ENCODE measurements around the gene PHF2. TPM values are rescaled to one million over a fixed set of nuclear protein-coding genes. Genes with fewer than 3 reads are reported as not detected.
A peak's percentile ranks its signal among the peaks of the same experiment; 100 is the strongest.

The PHF2 gene
- polyA plus RNA-seq (2011; rRNA removed) (8.5 and 8.8 TPM in 2 replicates), polyA minus RNA-seq (2011; rRNA and poly(A)+ RNA removed) (7.9 TPM in 2 replicates)

GRCh38 chr9:93576258-93577077 lies at the start of gene PHF2:
Gene PHF2, plus strand, starts transcription at chr9:93576584. Its CDS starts 190 bp downstream, at chr9:93576774.
- H3K4me3 ChIP-seq (ENCODE audit: low read depth, low read length): peak within 1 kb of the TSS; percentile 67
- DNase-seq (ENCODE audit: low read depth, low spot score): no peak
- TF ChIP-seq, protein P1, sequence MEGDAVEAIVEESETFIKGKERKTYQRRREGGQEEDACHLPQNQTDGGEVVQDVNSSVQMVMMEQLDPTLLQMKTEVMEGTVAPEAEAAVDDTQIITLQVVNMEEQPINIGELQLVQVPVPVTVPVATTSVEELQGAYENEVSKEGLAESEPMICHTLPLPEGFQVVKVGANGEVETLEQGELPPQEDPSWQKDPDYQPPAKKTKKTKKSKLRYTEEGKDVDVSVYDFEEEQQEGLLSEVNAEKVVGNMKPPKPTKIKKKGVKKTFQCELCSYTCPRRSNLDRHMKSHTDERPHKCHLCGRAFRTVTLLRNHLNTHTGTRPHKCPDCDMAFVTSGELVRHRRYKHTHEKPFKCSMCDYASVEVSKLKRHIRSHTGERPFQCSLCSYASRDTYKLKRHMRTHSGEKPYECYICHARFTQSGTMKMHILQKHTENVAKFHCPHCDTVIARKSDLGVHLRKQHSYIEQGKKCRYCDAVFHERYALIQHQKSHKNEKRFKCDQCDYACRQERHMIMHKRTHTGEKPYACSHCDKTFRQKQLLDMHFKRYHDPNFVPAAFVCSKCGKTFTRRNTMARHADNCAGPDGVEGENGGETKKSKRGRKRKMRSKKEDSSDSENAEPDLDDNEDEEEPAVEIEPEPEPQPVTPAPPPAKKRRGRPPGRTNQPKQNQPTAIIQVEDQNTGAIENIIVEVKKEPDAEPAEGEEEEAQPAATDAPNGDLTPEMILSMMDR (IDR thresholded peaks at IDR 0.05; ENCODE audit: low read depth, low read length): no peak
- POLR2A ChIA-PET: interaction anchor here (0.6 to 1.1 kb wide), 3 partner anchors 9 to 274 kb away, joined by 3 to 7 read pairs (median 4); no protein-coding TSS in a partner anchor
- CTCF ChIA-PET: interaction anchor here (2.1 kb wide), 1 partner anchor 10 kb away, joined by 22 read pairs; no protein-coding TSS in a partner anchor
- H3K9me3 ChIP-seq (ENCODE audit: control insufficient read depth, insufficient read depth, low read length): peaks cover 2% of the 10 kb centered on the region; the same call in 1 of the 2 replicates
- H3K27ac ChIP-seq (ENCODE audit: low read depth, low read length): peak within 1 kb of the TSS; percentile 47
- H3K27me3 ChIP-seq (ENCODE audit: control insufficient read depth, insufficient read depth, low read length): no peaks in the 10 kb centered on the region

DNA sequence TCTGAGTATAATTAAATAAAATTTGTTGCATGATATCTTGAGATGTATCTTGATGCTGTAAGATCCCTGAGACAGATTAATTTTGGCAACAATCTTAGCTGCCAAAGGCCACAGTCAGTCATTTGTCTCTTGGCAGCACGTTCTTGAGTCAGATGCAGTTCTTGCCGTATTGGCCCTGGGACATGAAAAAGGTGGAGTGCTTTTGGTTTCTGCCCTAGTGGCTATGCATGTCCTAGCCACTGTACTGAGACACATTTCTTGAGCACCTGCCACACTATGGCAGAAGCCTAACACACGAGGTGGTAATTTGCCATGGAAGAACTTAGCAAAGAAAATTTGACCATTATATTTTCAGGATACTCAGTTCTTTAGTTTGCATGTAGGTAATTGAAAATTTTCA lies 45.0 kb upstream of the PHF2 start:
- CTCF ChIA-PET: interaction anchor here (1.3 kb wide), 1 partner anchor 35 kb away, joined by 5 read pairs; no protein-coding TSS in a partner anchor
- H3K27me3 ChIP-seq (ENCODE audit: control insufficient read depth, insufficient read depth, low read length): no peaks in the 10 kb centered on the region
- TF ChIP-seq, protein P1 (IDR thresholded peaks at IDR 0.05; ENCODE audit: low read depth, low read length): no peak
- H3K4me3 ChIP-seq (ENCODE audit: low read depth, low read length): no peak overlapping the region
- POLR2A ChIA-PET: no interaction called here
- no peak for DNase-seq (ENCODE audit: low read depth, low spot score)
- H3K27ac ChIP-seq (ENCODE audit: low read depth, low read length): no peak overlapping the region
- no peaks in the 10 kb centered on the region for H3K9me3 ChIP-seq (ENCODE audit: control insufficient read depth, insufficient read depth, low read length)

- no peak for DNase-seq (ENCODE audit: low read depth, low spot score)
- Histone ChIP-seq H3K27ac (ENCODE audit: low read depth, low read length) (no peak overlapping the region), H3K27me3 (ENCODE audit: control insufficient read depth, insufficient read depth, low read length) (no peaks in the 10 kb centered on the region), H3K9me3 (ENCODE audit: control insufficient read depth, insufficient read depth, low read length) (no peaks in the 10 kb centered on the region), H3K4me3 (ENCODE audit: low read depth, low read length) (no peak overlapping the region)
- TF ChIP-seq, protein P1 (IDR thresholded peaks at IDR 0.05; ENCODE audit: low read depth, low read length): no peak
- POLR2A ChIA-PET: no interaction called here
- CTCF ChIA-PET: no interaction called here
Observed at GRCh38 chr9:93532141-93532540, 44.2 kb upstream of the PHF2 start.

GRCh38 chr9:93533863-93534262 lies 42.5 kb upstream of the PHF2 start:
- no peaks in the 10 kb centered on the region for H3K9me3 ChIP-seq (ENCODE audit: control insufficient read depth, insufficient read depth, low read length)
- CTCF ChIA-PET: interaction anchor here (1.4 to 1.6 kb wide), 2 partner anchors 33 to 425 kb away, joined by 3 to 6 read pairs; no protein-coding TSS in a partner anchor
- H3K27ac ChIP-seq (ENCODE audit: low read depth, low read length): no peak overlapping the region
- no peaks in the 10 kb centered on the region for H3K27me3 ChIP-seq (ENCODE audit: control insufficient read depth, insufficient read depth, low read length)
- H3K4me3 ChIP-seq (ENCODE audit: low read depth, low read length): no peak overlapping the region
- POLR2A ChIA-PET: no interaction called here
- TF ChIP-seq, protein P1 (IDR thresholded peaks at IDR 0.05; ENCODE audit: low read depth, low read length): no peak
- DNase-seq (ENCODE audit: low read depth, low spot score): no peak

GRCh38 chr9:93536167-93536566 lies 40.2 kb upstream of the PHF2 start:
- no peak for DNase-seq (ENCODE audit: low read depth, low spot score)
- CTCF ChIA-PET: interaction anchor here (1.5 kb wide), 1 partner anchor 30 kb away, joined by 11 read pairs; no protein-coding TSS in a partner anchor
- Histone ChIP-seq H3K4me3 (ENCODE audit: low read depth, low read length) (no peak overlapping the region), H3K27ac (ENCODE audit: low read depth, low read length) (no peak overlapping the region), H3K9me3 (ENCODE audit: control insufficient read depth, insufficient read depth, low read length) (no peaks in the 10 kb centered on the region), H3K27me3 (ENCODE audit: control insufficient read depth, insufficient read depth, low read length) (no peaks in the 10 kb centered on the region)
- POLR2A ChIA-PET: no interaction called here
- TF ChIP-seq, protein P1 (IDR thresholded peaks at IDR 0.05; ENCODE audit: low read depth, low read length): no peak

Data from AG04450 (cell line).